GM19099 (cell line): Measurements from ENCODE around the gene FUT6.

Source experiments
- POLR2A ChIP-seq: IDR thresholded peaks from 3 replicates; pipeline ENCODE4 v1.6.1; 2011; ENCODE audit warnings: low read depth; ENCODE audit not compliant: insufficient read length; ENCODE audit errors: extremely low read depth

Gene FUT6

DNA sequence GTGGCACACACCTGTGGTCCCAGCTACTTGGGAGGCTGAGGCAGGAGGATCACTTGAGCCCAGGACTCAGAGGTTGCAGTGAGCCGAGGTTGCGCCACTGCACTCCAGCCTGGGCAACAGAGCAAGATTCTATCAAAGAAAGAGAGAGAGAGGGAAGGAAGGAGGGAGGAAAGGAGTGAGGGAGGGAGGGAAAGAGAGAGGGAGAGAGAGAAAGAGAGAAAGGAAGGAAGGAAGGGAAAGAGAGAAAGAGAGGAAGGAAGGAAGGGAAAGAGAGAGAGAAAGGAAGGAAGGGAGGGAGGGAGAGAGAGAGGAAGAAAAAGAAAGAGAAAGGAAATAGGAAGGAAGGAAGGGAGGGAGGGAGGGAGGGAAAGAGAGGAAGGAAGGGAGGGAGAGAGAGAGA is 22.3 kb downstream of the FUT6 start:
- TF ChIP-seq POLR2A, result no peak

DNA sequence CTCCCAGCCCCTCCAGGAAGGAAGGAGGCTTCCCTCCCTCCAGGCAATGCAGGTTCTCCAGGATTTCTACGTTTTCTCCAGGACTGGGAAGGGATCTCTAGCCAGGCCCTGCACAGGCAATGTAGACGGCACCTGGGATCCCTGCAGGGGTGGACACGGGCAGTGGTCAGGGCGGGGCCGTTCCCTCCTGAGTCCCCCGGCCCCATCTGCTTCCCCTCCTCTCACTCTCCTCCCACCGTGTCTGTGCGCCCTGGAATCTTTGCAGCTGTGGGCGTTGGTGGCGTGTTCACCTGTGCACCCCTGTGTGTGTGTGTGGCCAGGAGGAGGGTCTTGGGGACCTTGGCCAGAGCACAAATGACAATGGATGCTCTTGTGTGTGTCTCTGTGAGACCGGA is 24.7 kb downstream of the FUT6 start:
- no peak for TF ChIP-seq POLR2A

DNA sequence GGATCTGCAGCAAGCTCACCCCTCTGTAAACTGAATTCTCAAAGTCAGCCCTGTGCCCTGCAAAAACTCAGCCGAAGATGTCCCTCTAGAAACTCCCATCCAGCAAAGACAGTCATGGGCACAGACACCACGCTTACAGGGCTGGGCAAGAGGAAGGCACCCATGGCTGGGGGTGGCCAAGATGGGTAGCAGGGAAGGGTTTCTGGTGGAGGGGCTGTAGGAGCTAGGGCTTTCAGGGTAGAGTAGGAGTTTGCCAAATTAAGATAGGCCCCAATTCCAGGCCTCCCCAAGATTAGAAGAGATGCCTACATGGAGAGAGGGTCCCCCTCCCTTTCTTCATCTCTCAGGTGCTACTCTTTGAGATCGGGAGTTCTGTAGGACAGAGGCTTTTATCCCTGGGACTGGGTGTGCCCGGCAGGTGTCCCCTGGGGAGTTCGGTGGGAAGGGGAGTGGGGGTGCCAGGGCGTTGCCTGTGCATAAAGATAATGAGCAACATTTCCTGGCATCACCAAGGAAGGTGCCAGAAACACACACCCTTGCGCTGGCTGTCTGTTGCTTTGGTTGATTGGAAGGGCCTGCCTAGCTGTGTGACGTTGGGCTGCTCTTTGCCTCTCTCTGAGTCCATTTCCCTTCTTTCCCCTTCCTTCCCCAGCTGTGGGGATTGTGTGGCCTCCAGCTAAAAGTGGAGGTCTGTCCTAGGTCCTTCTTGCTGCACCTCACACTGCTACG is 25.2 kb downstream of the FUT6 start:
- TF ChIP-seq POLR2A, result no peak

DNA sequence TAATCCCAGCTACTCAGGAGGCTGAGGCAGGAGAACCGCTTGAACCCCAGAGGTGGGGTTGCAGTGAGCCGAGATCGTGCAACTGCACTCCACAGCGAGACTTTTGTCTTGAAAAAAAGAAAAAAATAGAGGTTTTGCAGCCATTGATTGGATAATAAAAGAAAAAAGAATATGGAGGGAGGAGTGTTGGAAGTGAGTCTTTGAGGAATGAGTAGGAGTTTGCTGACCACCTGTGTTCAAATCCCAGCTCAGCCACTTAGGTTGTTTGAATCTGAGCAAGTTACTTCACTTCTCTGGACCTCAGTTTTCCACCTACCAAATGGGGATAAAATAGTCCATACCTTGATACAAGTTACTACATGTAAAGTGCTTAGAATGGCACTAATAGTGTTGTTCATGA is 28.4 kb downstream of the FUT6 start:
- TF ChIP-seq POLR2A, result no peak

DNA sequence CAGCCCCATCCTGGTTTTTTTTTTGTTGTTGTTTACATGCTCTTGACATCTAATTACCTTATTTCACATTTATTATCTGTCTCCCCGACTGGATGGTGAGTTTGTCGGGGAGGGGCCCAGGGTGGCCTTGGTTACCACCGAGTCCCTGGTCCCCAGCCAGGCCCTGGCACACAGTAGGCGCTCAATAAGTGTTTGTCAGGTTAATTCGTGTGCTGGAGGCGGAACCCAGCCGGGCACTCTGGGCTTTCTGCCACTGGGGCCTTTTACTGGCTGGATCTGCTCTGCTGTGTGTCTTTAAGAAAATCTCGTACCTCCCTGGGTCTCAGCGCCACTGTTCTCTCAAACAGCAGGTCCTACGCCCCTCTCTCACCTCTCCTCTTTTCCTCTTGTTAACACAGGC is 30.0 kb downstream of the FUT6 start:
- TF ChIP-seq POLR2A, result no peak

DNA sequence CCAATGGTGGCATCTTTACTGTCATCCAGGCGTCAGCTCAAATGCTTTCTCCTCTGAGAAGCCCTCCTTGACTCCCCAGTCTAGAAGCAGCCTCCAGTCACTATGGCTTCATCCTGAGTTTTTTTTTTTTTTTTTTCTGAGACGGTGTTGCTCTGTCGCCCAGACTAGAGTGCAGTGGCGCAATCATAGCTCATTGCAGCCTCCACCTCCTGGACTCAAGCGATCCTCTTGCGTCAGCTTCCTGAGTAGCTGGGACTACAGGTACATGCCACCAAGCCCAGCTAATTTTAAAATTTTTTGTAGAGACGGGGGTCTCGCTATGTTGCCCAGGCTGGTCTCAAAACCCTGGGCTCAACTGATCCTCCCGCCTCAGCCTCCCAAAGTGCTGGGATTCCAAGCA is 30.4 kb downstream of the FUT6 start:
- TF ChIP-seq POLR2A, result no peak

DNA sequence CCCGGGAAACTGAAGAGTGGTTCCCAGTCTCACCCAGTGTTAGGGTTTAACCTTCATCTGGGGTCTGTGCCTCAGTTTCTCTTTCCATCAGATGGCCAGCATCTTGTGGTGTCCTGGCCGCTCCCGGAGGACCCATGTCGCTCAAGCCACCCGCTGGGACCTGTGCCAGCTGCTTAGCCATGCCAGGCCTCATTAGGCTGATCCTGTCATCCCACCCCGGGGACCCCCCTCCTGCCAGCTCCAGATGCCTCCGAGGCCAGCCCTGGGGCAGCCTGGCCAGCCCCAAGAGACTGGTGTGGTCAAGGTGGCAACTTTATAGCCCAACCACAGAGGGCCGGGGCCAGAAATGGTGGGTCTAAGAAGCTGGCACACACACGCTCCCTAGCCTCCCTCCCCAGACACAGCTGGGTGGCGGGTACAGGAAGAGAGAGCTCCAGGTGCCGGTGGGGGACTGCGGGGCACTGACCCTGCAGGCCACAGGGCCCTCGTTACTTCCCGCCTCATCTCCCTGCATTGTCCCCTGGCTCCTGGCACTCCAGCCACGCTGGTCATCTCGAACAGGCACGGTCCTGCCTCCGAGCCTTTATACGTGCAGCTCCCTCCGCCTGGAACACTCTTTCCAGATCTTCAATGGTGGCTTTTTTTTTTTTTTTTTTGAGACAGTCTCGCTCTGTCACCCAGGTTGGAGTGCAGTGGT is 31.2 kb downstream of the FUT6 start:
- no peak for TF ChIP-seq POLR2A

DNA sequence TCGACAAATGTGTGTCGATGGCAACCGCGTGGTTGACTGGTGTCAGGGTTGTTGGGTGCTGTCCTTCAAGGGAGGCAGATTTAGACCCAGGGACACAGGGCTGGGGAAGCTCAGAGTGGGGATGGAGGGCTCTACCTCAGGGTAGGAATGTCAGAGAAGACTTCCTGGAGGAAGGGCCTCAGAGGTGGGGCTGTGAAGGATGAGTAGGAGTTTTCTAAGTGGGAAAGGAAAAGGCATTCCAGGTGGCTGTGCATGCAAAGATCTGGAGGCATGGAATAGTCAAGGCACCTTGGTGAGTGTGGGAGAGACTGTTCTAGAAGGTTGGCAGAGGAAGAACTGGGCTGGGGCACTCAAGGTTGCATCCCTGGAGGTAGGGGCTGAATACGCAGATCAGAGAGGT is 32.6 kb downstream of the FUT6 start:
- no peak for TF ChIP-seq POLR2A

DNA sequence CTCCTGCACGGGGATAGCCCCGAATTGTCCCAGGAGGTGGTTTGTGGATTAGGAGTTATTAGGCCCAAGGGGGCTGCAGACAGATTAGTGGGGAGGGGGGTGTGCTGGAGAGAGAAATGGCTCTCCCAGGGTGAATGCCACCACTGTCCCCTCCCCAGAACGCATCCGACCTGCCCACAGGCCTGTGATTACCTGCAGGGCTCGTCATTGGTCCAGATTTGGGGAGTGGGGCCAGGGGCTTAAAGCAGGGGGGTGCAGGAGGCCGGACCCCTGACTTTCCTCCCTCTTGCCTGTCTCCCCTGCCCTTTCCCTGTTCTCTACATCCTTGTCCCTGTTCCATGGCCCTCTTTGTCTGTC is 33.4 kb downstream of the FUT6 start:
- TF ChIP-seq POLR2A, result no peak

DNA sequence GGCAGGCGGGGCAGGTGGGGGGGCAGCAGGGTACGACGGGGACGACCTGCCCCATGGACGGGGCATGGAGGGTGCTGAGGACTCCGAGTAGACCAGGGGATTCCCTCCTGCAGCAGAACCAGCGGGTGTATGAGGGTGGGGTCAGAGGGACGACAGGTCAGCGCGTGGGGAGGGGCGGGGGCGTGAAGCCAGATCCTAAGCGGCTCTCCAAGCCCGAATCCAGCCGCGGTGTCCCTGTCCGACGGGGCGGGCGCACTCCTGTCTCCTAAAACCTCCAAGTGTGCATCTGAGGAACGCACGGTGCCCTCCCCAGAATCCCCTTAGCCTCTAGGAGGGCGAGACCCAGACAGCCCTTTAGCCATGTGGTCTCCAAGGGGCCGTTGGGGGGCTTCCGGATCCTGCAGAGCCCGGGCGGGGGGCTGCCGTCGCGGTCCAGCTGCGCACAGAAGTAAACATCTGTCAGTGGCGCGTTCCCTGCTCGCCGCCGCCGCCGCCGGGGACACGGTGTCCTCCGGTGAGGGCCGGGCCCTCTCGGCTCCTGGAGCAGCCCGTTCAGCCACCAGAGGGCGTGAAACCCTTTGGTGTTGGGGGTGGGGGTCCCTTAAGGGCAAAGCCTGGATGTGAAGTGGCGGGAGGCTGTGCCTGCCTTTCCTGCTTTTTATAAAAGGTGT is 33.9 kb downstream of the FUT6 start:
- TF ChIP-seq POLR2A, result no peak

DNA sequence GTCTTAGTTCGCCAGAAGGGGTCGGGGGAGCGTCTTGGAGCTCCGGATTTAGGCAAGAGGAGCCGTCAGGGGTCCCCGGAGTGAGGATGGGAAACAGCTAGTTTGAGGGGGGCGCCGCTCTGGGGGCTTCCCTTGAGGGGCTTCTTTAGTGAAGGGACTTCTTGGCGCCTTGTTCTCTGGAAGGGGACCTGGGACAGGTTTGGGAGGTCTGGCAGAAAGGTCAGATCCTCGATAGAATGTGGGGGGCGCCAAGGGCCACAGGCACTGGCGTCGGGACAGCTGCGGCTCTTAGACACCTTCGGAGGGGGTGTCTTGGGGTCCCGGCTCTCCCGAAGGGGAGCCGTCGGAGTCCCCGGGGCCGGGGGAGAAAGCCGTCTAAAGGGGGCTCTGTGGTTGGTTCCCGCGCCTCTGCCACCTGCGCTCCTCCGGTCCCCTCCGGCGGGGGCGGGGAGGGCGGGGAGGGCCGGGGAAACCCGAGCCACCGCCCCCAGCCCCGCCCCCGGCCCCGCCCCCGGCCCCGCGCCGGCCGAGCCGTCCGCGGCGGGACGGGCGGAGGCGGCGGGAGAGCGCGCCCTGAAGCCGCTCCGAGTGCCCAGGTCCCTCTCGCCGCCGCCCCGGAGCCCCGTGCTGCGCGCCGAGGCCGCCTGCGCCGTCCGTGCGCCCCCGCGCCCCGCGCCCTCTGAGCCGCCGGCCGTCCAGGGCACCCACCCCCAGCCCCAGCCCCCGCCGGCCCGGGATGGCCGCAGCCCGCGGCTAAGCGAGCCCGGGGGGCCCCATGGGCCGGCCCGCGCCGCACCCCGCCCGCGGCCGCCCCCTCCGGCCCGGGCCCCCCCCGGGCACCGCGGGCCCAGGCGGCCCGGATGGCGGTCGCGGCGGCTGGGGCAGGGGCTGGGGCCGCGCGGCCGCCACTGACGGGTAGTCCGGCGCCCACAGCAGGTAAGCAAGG is 34.7 kb downstream of the FUT6 start, which contains the start of gene NRTN:
Gene NRTN, plus strand, starts transcription at position 552 of the 946 bp plus-strand sequence. CDS start 19,099 bp downstream, outside the sequence.
- TF ChIP-seq POLR2A, result no peak

DNA sequence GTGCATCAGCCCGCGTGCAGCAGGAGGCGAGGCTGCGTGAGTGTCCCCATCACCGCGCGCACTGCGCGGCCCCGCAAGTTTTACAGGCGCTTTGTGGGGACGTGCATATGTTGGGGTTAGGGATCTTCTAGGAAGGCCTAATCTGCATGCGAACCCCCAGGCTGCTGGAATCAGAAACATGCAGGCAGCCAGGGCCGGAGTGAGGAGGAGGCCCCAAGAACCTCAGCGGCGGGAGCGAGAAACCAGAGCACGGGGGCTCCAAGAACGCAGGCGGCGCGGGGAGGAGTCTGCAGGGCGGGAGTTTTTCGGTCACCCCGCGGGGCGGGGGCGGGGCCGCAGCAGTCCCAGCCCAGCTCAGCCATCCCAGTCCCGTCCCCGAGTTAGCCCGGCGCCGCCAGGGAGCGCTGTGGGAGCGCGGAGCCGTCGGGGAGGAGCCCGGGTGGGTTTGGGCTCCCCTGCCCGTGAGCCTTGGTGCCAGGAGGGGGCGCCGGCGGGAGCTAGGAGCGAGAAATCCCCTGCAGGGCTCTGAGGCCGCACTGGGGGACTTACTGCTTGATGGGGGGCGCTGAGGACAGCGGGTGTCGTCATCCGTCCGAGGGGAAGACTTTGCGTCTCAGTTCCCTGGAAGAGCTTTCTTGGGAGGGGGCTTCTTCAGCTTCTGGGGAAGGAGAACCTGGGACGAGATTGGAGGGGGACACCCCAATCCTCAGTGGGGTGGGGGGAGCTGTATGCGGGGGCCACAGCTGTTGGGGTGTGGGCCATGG is 35.6 kb downstream of the FUT6 start:
- TF ChIP-seq POLR2A, result no peak

DNA sequence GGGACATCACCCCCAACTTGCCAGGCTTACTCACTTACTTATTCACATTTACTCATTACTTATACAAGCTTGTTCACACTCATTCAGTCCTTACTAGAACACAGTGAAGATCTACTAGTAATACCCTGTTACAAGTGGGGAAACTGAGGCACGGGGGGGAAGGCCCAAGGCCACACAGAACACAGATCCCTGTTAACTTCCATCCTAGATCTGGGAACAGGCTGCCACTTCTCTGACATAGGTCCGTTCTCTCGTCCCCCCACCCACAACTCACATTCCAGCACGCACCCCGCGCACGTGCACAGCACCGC is 36.1 kb downstream of the FUT6 start:
- no peak for TF ChIP-seq POLR2A
